Pancreas (tissue), 10 donors: ENCODE results near the gene CCDC186. TPM values are rescaled to one million over a fixed set of nuclear protein-coding genes. Genes with fewer than 3 reads are reported as not detected.

Experiments used
- ATAC-seq, 4 donors: fragments of 200-7000 bp; cut with Tn5 transposase; one replicate each; pipeline versions ENCODE4 v1.8.0 to v1.9.1; 2020; ENCODE audit warnings: mild to moderate bottlenecking in 4 of 4, moderate library complexity in 4 of 4
- DNase-seq, 6 donors: peaks; one replicate each; pipeline ENCODE4 v3.0.0-alpha.2; 2020
- FAIRE-seq: peaks from 2 replicates; lab custom pipeline; 2012; peaks lifted over from hg19 to GRCh38; lab: Jason Lieb, UNC
- H3K27ac ChIP-seq, 4 donors: fragments of 200-600 bp; sonication (generic); 1 replicate in 3 of 4; 2 replicates in 1 of 4; pipeline versions ENCODE4 v1.5.0 to v1.8.0; 2020
- H3K27me3 ChIP-seq, 4 donors: fragments of 200-600 bp; one replicate each; pipeline ENCODE4 v1.8.0; 2021
- H3K36me3 ChIP-seq, 3 donors: fragments of 200-600 bp; sonication (generic) in 1 of 3; one replicate each; pipeline versions ENCODE4 v1.5.0 to v1.8.0; 2020 to 2021
- H3K4me1 ChIP-seq, 3 donors: fragments of 200-600 bp; one replicate each; pipeline ENCODE4 v1.8.0; 2021
- H3K4me3 ChIP-seq, 4 donors: fragments of 200-600 bp; sonication (generic) in 2 of 4; one replicate each; pipeline versions ENCODE4 v1.5.0 to v1.8.0; 2020 to 2021
- H3K9me3 ChIP-seq, 4 donors: fragments of 200-600 bp; one replicate each; pipeline ENCODE4 v1.8.0; 2021
- CTCF ChIP-seq, 4 donors: fragments of 200-600 bp; sonication (generic) in 3 of 4; IDR thresholded peaks; one replicate each; pipeline versions ENCODE4 v1.5.0 to v1.8.0; 2021; ENCODE audit warnings: antibody characterized with exemption in 4 of 4
- WGBS, 2 donors: extraction: QIAGEN DNeasy Blood & Tissue Kit; methylation state at CpG; one replicate each; pipeline ENCODE4 v1.1.7; 2013; 5-methylcytosine and 5-hydroxymethylcytosine counted together
- intact Hi-C, 3 donors: fragments of 100-400 bp; cut with DNase I; formaldehyde crosslinking; loops; one replicate each; pipeline versions ENCODE4 v1.11.1 to v1.14.2; 2022
- polyA plus RNA-seq, 2 donors: library from polyadenylated mRNA; stranded (reverse); fragments of 200-250 nt; gene quantifications; one replicate each; pipeline ENCODE4 v1.2.3, GENCODE V29; 2013
- total RNA-seq, 6 donors: library from RNA; stranded (reverse); fragmentation: NEBNext Ultra II Directional in 4 of 6; extraction: Animal tissue kit (Norgen Biotek cat#: 25700) in 4 of 6; gene quantifications; one replicate each; pipeline versions ENCODE4 v1.2.1 to v1.2.4, GENCODE V29; 2021 to 2023
- donor health status: healthy with polysubstance abuse.
- donor health status: DM: no; HTN: no; CAD: no; lungs with moderate emphysema.
- donor health status: DM: no; HTN: no; CAD: no.
- donor health status: control.
- donor health status: control.
- donor health status: Bipolar disorder and iron deficiency.
- donor health status: DM: yes; HTN: yes; CAD: no.
- donor health status: DM: no; HTN: no; CAD: no.
- donor health status: DM: no; HTN: no; CAD: no.
- donor health status: DM: yes; HTN: yes; CAD: no.

The CCDC186 gene
- total and polyA plus RNA-seq, 8 donors: 5.1 to 29.5 (median 22.6) TPM

GRCh38 chr10:114172776-114173602 is 1.0 kb downstream of the CCDC186 start:
- ATAC-seq: peak in 3 of 4 donors; percentile 10 to 13 (median 10)
- H3K27ac ChIP-seq: peak overlapping the region; percentile 88 to 98 (median 94)
- peaks cover 0 to 17% (median 14%) of the 10 kb centered on the region in 3 donors for H3K4me1 ChIP-seq
- 4 to 5% methylated on average over 9 of the region's 9 CpGs for WGBS, 2 donors
- intact Hi-C loops: no loop called here
- peak overlapping the region; percentile 70 to 100 (median 93) for H3K4me3 ChIP-seq
- FAIRE-seq: peak; percentile 43
- H3K9me3 ChIP-seq: no peaks in the 10 kb centered on the region
- no peak for TF ChIP-seq CTCF (IDR thresholded peaks at IDR 0.05)
- no peaks in the 10 kb centered on the region for H3K36me3 ChIP-seq
- DNase-seq: no peak
- H3K27me3 ChIP-seq: no peaks in the 10 kb centered on the region

- no peaks in the 10 kb centered on the region for H3K9me3 ChIP-seq
- peaks cover 0 to 17% (median 14%) of the 10 kb centered on the region in 3 donors for H3K4me1 ChIP-seq
- no peak for DNase-seq
- H3K27me3 ChIP-seq: no peaks in the 10 kb centered on the region
- intact Hi-C loops: no loop called here
- peak overlapping the region in 2 of 4 donors; percentile 94 to 98 for H3K27ac ChIP-seq
- no peaks in the 10 kb centered on the region for H3K36me3 ChIP-seq
- no peak for TF ChIP-seq CTCF (IDR thresholded peaks at IDR 0.05)
- ATAC-seq: no peak
- peak overlapping the region in 3 of 4 donors; percentile 89 to 100 (median 97) for H3K4me3 ChIP-seq
- no peak for FAIRE-seq
- WGBS, 2 donors: 13 to 14% methylated on average over 1 of the region's 1 CpG
Measured at GRCh38 chr10:114172216-114172615, 1.8 kb downstream of the CCDC186 start.

GRCh38 chr10:114168450-114169009 is 5.5 kb downstream of the CCDC186 start:
- no peak overlapping the region for H3K4me3 ChIP-seq
- peaks cover 23 to 40% (median 27%) of the 10 kb centered on the region in 3 donors for H3K4me1 ChIP-seq
- intact Hi-C loops: no loop called here
- no peak for TF ChIP-seq CTCF (IDR thresholded peaks at IDR 0.05)
- ATAC-seq: no peak
- DNase-seq: no peak
- no peaks in the 10 kb centered on the region for H3K9me3 ChIP-seq
- WGBS, 2 donors: 84 to 85% methylated on average over 3 of the region's 3 CpGs
- H3K27ac ChIP-seq: no peak overlapping the region
- H3K36me3 ChIP-seq: no peaks in the 10 kb centered on the region
- H3K27me3 ChIP-seq: no peaks in the 10 kb centered on the region
- no peak for FAIRE-seq

GRCh38 chr10:114167985-114168384 is 6.0 kb downstream of the CCDC186 start:
- WGBS, 2 donors: 97% methylated on average over 3 of the region's 3 CpGs
- H3K9me3 ChIP-seq: no peaks in the 10 kb centered on the region
- H3K4me3 ChIP-seq: no peak overlapping the region
- no peaks in the 10 kb centered on the region for H3K27me3 ChIP-seq
- no peaks in the 10 kb centered on the region for H3K36me3 ChIP-seq
- H3K4me1 ChIP-seq: peaks cover 23 to 45% (median 32%) of the 10 kb centered on the region in 3 donors
- no peak overlapping the region for H3K27ac ChIP-seq
- intact Hi-C loops: no loop called here
- DNase-seq: no peak
- ATAC-seq: no peak
- TF ChIP-seq CTCF (IDR thresholded peaks at IDR 0.05): no peak
- no peak for FAIRE-seq
